ENCODE results near the gene LIPF.

The LIPF gene

DNA sequence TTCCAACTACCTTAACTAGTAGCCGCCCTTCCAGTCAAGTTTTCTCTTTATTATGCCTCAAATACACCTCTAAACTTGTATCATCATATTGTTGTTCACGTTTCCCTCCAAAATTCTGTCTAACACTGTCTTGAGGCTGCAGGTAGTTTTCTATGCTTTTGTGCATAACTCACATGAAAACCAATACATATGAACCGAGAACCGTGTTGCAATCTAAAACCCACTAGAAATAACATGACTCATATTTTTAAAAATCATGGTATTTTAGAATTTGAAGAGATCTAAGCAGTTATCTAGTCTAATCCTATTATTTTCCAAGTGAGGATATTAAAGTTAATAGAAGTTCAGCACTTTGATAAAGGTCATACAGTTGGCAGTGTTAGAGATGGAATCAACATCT is 18.2 kb downstream of the LIPF start:
- WGBS, 2 donors (ENCODE audit: extremely low coverage in 2 of 2, insufficient read length in 2 of 2, insufficient replicate concordance in 1 of 2): no CpG with 5 or more reads among the region's 4 CpGs

DNA sequence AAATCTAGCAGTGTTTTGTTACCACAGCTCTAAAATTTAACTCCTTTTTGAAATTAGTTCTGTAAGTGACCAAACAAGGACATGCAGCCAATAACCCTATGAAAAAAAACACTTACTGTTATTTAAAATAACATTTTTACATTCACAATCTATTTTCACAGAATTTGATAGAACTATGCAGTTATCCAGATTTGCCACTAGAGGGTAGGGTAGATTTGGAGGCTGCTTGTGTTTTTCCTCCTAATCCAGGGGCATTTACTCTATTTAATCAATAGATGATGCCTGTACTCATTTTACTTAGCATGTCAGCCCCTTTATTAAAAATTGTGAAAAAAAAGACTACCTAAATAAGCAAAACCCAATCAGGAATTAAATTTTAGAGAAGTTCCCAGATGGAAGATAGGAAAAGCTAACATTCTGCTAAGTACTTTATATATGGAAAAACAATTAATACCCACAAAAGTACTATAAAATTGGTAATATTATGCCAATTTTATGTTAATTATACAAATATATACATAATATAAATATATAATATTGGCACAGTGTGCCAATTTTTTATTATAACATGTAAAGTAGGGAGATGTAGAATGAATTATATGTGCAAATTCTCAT is 23.7 kb downstream of the LIPF start:
- Histone ChIP-seq H2BK12ac (ENCODE audit: low read length) (no peak overlapping the region), H2BK120ac (ENCODE audit: low read depth, low read length) (no peak overlapping the region)

More for the DNA sequence above, 18.2 kb downstream of the LIPF start:
- no peak overlapping the region for H3K4ac ChIP-seq (ENCODE audit: low read length)
- no peak overlapping the region for H2BK120ac ChIP-seq (ENCODE audit: low read depth, low read length)
- H2BK15ac ChIP-seq (ENCODE audit: low read length): no peak overlapping the region
- no peak overlapping the region for H2AK5ac ChIP-seq (ENCODE audit: low read depth, low read length)
- no peaks in the 10 kb centered on the region for H3K27me3 ChIP-seq (ENCODE audit: control insufficient read depth in 3 of 3, insufficient read depth in 3 of 3, low read depth in 1 of 3, low read length in 3 of 3)
- H3K27ac ChIP-seq (replicated peaks; ENCODE audit: low read length): no peak overlapping the region
- no peak overlapping the region for H2AFZ ChIP-seq (ENCODE audit: low read length)
- H3K18ac ChIP-seq (ENCODE audit: low read length): no peak overlapping the region
- H3K9ac ChIP-seq (ENCODE audit: low read depth, low read length, poor library complexity): no peak overlapping the region
- H4K8ac ChIP-seq (ENCODE audit: low read depth, low read length): no peak overlapping the region
- H3K23ac ChIP-seq (ENCODE audit: low read depth, low read length, poor library complexity): no peak overlapping the region
- no peaks in the 10 kb centered on the region for H3K9me3 ChIP-seq (replicated peaks in 1 of 2; ENCODE audit: control insufficient read depth in 2 of 2, insufficient read depth in 1 of 2, low read depth in 1 of 2, low read length in 2 of 2)
- H3K4me3 ChIP-seq (ENCODE audit: low read length in 2 of 2): no peak overlapping the region
- no peak overlapping the region for H4K91ac ChIP-seq (ENCODE audit: low read depth, low read length, poor library complexity)
- no peak overlapping the region for H2BK5ac ChIP-seq (ENCODE audit: low read length)
- H3K79me1 ChIP-seq (ENCODE audit: low read depth, low read length): no peaks in the 10 kb centered on the region
- H3K36me3 ChIP-seq (replicated peaks in 1 of 2; ENCODE audit: control insufficient read depth in 2 of 2, insufficient read depth in 2 of 2, low read length in 2 of 2): no peaks in the 10 kb centered on the region
- no peak overlapping the region for H3K4me2 ChIP-seq (ENCODE audit: insufficient read depth, low read length, poor library complexity, severe bottlenecking)
- no peaks in the 10 kb centered on the region for H3K4me1 ChIP-seq (ENCODE audit: control insufficient read depth in 2 of 2, insufficient read depth in 1 of 2, low read depth in 1 of 2, low read length in 2 of 2)
- no peak overlapping the region for H2BK12ac ChIP-seq (ENCODE audit: low read length)
- H3K14ac ChIP-seq (ENCODE audit: low read length): no peak overlapping the region
- DNase-seq (ENCODE audit: low spot score): no peak

DNA sequence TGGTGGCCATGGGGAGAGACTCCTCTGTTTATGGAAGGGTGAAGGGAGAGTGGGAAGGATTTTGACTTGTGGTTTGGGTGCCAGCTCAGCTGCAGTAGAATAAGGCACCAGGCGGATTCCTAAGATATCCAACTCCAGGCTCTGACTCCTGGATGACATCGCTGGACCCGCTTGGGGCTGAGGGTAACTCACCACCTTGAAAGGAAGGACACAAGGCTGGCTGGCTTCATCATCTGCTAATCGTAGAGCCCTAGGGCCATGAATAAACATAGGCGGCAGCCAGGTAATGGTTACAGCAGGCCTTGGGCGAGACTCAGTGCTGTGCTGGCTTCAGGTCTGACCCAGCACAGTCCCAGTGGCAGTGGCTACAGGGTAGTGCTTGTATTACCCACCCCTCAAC is 25.1 kb downstream of the LIPF start:
- no peak overlapping the region for H3K27ac ChIP-seq (replicated peaks; ENCODE audit: low read length)
- WGBS, 2 donors (ENCODE audit: extremely low coverage in 2 of 2, insufficient read length in 2 of 2, insufficient replicate concordance in 1 of 2): no CpG with 5 or more reads among the region's 6 CpGs

More for the DNA sequence above, 23.7 kb downstream of the LIPF start:
- Histone ChIP-seq H3K14ac (ENCODE audit: low read length) (no peak overlapping the region), H3K23ac (ENCODE audit: low read depth, low read length, poor library complexity) (no peak overlapping the region), H3K9ac (ENCODE audit: low read depth, low read length, poor library complexity) (no peak overlapping the region), H3K18ac (ENCODE audit: low read length) (no peak overlapping the region), H3K27ac (replicated peaks; ENCODE audit: low read length) (no peak overlapping the region), H3K4me3 (ENCODE audit: low read length in 2 of 2) (no peak overlapping the region), H3K4me2 (ENCODE audit: insufficient read depth, low read length, poor library complexity, severe bottlenecking) (no peak overlapping the region), H3K4ac (ENCODE audit: low read length) (no peak overlapping the region), H3K4me1 (ENCODE audit: control insufficient read depth in 2 of 2, insufficient read depth in 1 of 2, low read depth in 1 of 2, low read length in 2 of 2) (no peaks in the 10 kb centered on the region), H3K27me3 (ENCODE audit: control insufficient read depth in 3 of 3, insufficient read depth in 3 of 3, low read depth in 1 of 3, low read length in 3 of 3) (no peaks in the 10 kb centered on the region), H3K9me3 (replicated peaks in 1 of 2; ENCODE audit: control insufficient read depth in 2 of 2, insufficient read depth in 1 of 2, low read depth in 1 of 2, low read length in 2 of 2) (no peaks in the 10 kb centered on the region), H4K8ac (ENCODE audit: low read depth, low read length) (no peak overlapping the region), H2AFZ (ENCODE audit: low read length) (no peak overlapping the region), H3K36me3 (replicated peaks in 1 of 2; ENCODE audit: control insufficient read depth in 2 of 2, insufficient read depth in 2 of 2, low read length in 2 of 2) (no peaks in the 10 kb centered on the region), H2BK5ac (ENCODE audit: low read length) (no peak overlapping the region), H2AK5ac (ENCODE audit: low read depth, low read length) (no peak overlapping the region), H3K79me1 (ENCODE audit: low read depth, low read length) (no peaks in the 10 kb centered on the region), H4K91ac (ENCODE audit: low read depth, low read length, poor library complexity) (no peak overlapping the region), H2BK15ac (ENCODE audit: low read length) (no peak overlapping the region)
- DNase-seq (ENCODE audit: low spot score): no peak

DNA sequence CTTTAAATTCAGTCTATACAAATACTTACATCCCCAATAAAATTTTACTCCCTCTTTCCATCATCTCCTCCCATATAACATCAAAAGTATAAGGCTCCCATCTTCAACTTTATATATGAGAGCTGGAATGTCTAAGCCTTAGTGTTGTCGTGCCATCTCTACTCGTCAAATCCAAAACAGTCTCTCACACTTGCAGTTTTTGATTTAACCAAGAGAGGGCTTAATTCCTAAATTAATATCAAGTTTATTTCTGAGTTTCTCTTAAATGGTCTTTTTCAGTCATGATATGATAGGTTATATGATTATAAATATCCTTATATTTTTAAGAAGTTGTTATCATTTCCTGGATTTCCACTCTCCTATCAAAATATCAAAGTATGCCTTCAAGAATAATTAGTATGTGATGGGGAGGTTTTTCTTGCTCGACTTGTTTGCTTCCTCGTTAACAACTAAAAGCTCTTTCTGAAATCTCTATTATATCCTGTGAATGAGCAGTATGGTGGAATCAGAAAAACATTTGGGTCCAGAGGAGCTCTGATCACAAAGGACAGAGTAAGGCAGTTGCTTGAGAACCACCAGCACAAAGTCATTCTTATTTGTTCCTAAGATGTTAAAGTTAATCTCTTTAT is 29.3 kb downstream of the LIPF start:
- Histone ChIP-seq H4K8ac (ENCODE audit: low read depth, low read length) (no peak overlapping the region), H3K9ac (ENCODE audit: low read depth, low read length, poor library complexity) (no peak overlapping the region), H3K27ac (replicated peaks; ENCODE audit: low read length) (no peak overlapping the region), H3K4me1 (ENCODE audit: control insufficient read depth in 2 of 2, insufficient read depth in 1 of 2, low read depth in 1 of 2, low read length in 2 of 2) (no peaks in the 10 kb centered on the region), H4K91ac (ENCODE audit: low read depth, low read length, poor library complexity) (no peak overlapping the region), H3K4me2 (ENCODE audit: insufficient read depth, low read length, poor library complexity, severe bottlenecking) (no peak overlapping the region), H2AK5ac (ENCODE audit: low read depth, low read length) (no peak overlapping the region), H2BK12ac (ENCODE audit: low read length) (no peak overlapping the region), H2BK5ac (ENCODE audit: low read length) (no peak overlapping the region), H2BK15ac (ENCODE audit: low read length) (no peak overlapping the region), H3K23ac (ENCODE audit: low read depth, low read length, poor library complexity) (no peak overlapping the region), H3K9me3 (replicated peaks in 1 of 2; ENCODE audit: control insufficient read depth in 2 of 2, insufficient read depth in 1 of 2, low read depth in 1 of 2, low read length in 2 of 2) (no peaks in the 10 kb centered on the region), H3K79me1 (ENCODE audit: low read depth, low read length) (no peaks in the 10 kb centered on the region), H3K4me3 (ENCODE audit: low read length in 2 of 2) (no peak overlapping the region), H3K27me3 (ENCODE audit: control insufficient read depth in 3 of 3, insufficient read depth in 3 of 3, low read depth in 1 of 3, low read length in 3 of 3) (no peaks in the 10 kb centered on the region), H3K4ac (ENCODE audit: low read length) (no peak overlapping the region), H3K18ac (ENCODE audit: low read length) (no peak overlapping the region), H2AFZ (ENCODE audit: low read length) (no peak overlapping the region), H2BK120ac (ENCODE audit: low read depth, low read length) (no peak overlapping the region), H3K14ac (ENCODE audit: low read length) (no peak overlapping the region), H3K36me3 (replicated peaks in 1 of 2; ENCODE audit: control insufficient read depth in 2 of 2, insufficient read depth in 2 of 2, low read length in 2 of 2) (no peaks in the 10 kb centered on the region)
- WGBS, 2 donors (ENCODE audit: extremely low coverage in 2 of 2, insufficient read length in 2 of 2, insufficient replicate concordance in 1 of 2): no CpG with 5 or more reads among the region's 4 CpGs
- DNase-seq (ENCODE audit: low spot score): no peak

More for the DNA sequence above, 25.1 kb downstream of the LIPF start:
- no peaks in the 10 kb centered on the region for H3K79me1 ChIP-seq (ENCODE audit: low read depth, low read length)
- H2BK5ac ChIP-seq (ENCODE audit: low read length): no peak overlapping the region
- no peaks in the 10 kb centered on the region for H3K27me3 ChIP-seq (ENCODE audit: control insufficient read depth in 3 of 3, insufficient read depth in 3 of 3, low read depth in 1 of 3, low read length in 3 of 3)
- H3K18ac ChIP-seq (ENCODE audit: low read length): no peak overlapping the region
- H3K9ac ChIP-seq (ENCODE audit: low read depth, low read length, poor library complexity): no peak overlapping the region
- DNase-seq (ENCODE audit: low spot score): no peak
- no peak overlapping the region for H2AK5ac ChIP-seq (ENCODE audit: low read depth, low read length)
- no peak overlapping the region for H3K23ac ChIP-seq (ENCODE audit: low read depth, low read length, poor library complexity)
- H2BK12ac ChIP-seq (ENCODE audit: low read length): no peak overlapping the region
- H4K91ac ChIP-seq (ENCODE audit: low read depth, low read length, poor library complexity): no peak overlapping the region
- no peak overlapping the region for H3K4ac ChIP-seq (ENCODE audit: low read length)
- H4K8ac ChIP-seq (ENCODE audit: low read depth, low read length): no peak overlapping the region
- H2BK15ac ChIP-seq (ENCODE audit: low read length): no peak overlapping the region
- H2BK120ac ChIP-seq (ENCODE audit: low read depth, low read length): no peak overlapping the region
- H2AFZ ChIP-seq (ENCODE audit: low read length): no peak overlapping the region
- H3K4me1 ChIP-seq (ENCODE audit: control insufficient read depth in 2 of 2, insufficient read depth in 1 of 2, low read depth in 1 of 2, low read length in 2 of 2): no peaks in the 10 kb centered on the region
- no peak overlapping the region for H3K14ac ChIP-seq (ENCODE audit: low read length)
- H3K36me3 ChIP-seq (replicated peaks in 1 of 2; ENCODE audit: control insufficient read depth in 2 of 2, insufficient read depth in 2 of 2, low read length in 2 of 2): no peaks in the 10 kb centered on the region
- no peak overlapping the region for H3K4me3 ChIP-seq (ENCODE audit: low read length in 2 of 2)
- no peak overlapping the region for H3K4me2 ChIP-seq (ENCODE audit: insufficient read depth, low read length, poor library complexity, severe bottlenecking)
- H3K9me3 ChIP-seq (replicated peaks in 1 of 2; ENCODE audit: control insufficient read depth in 2 of 2, insufficient read depth in 1 of 2, low read depth in 1 of 2, low read length in 2 of 2): no peaks in the 10 kb centered on the region

Data from neuronal stem cell (in vitro differentiated cells).